ENCODE measurements around the gene PCBP1. TPM values are rescaled to one million over a fixed set of nuclear protein-coding genes. Genes with fewer than 3 reads are reported as not detected.

PCBP1 gene
- total RNA-seq, 4 donors from 2014 or later = 198 to 324 (median 244) TPM

DNA sequence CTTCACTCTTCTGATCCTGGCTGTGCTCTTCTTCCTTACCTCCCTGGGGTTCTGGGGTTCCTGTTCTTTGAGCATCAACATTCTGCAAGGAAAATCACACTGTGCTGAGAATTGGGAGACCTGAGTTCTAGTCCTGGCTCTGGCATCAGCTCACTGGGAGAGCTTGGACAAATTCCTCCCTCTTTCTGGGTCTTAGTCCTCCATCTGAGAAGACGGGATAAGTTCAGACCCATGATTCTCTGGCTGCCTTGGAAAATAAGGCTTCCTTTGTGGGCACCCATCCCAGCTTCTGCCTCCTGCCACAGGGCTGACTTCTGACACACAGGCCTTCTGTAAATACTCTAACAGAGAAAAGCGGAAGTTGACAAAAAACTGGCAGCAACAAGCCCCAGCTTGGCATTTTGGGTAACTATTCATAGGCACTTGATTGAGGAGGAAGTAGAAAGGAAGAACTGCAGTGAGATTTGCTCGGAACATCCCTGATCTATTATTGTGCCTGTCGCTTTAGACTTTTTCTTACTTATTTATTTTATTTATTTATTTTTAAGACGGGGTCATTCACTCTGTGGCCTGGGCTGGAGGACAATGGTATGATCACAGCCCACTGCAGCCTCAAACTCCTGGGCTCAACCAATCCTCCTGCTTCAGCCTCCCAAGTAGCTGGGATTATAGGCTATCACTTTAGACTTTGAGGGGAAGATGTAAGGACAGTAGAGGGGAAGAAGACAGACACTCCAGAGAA, 7.9 kb downstream of the PCBP1 start:
- TF ChIP-seq, protein P1, sequence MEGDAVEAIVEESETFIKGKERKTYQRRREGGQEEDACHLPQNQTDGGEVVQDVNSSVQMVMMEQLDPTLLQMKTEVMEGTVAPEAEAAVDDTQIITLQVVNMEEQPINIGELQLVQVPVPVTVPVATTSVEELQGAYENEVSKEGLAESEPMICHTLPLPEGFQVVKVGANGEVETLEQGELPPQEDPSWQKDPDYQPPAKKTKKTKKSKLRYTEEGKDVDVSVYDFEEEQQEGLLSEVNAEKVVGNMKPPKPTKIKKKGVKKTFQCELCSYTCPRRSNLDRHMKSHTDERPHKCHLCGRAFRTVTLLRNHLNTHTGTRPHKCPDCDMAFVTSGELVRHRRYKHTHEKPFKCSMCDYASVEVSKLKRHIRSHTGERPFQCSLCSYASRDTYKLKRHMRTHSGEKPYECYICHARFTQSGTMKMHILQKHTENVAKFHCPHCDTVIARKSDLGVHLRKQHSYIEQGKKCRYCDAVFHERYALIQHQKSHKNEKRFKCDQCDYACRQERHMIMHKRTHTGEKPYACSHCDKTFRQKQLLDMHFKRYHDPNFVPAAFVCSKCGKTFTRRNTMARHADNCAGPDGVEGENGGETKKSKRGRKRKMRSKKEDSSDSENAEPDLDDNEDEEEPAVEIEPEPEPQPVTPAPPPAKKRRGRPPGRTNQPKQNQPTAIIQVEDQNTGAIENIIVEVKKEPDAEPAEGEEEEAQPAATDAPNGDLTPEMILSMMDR (IDR thresholded peaks at IDR 0.05; ENCODE audit: low read depth) = no peak

DNA sequence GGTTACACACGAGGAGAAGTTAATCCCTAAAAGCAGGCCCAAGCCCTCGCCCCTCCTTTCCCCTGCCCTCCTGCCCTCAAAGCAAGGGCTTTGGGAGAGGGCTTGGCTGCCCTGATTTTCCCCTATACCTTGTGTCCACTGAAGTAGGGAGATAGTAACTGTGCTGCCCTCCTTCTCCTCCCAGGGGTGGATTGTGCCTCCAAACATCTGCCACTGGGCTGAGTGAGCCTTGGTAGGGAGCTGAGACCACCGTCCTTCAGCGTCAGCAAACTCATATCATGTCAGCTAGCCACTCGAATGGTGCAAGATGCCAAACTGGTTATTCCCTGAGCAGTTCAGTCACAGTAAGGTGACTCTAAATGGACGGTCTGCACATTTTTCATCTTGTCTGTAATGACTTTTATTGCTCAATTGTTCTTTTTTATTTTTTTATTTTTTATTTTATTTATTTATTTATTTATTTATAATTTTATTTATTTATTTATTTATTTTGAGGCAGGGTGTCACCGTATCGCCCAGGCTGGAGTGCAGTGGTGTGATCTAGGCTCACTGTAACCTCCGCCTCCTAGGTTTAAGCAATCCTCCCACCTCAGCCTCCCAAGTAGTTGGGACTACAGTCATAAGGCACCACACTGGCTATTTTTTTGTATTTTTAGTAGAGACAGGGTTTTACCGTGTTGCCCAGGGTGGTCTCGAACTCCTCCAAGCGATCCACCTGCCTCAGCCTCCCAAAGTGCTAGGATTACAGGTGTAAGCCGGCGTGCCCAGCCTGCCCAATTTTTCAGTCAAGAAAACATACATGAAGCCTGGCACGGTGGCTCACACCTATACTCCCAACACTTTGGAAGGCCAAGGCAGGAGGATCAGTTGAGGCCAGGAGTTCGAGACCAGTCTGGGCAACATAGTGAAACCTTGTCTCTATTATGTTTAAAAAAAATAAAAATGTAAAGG, 8.7 kb downstream of the PCBP1 start:
- TF ChIP-seq, protein P1 (IDR thresholded peaks at IDR 0.05; ENCODE audit: low read depth) = no peak

DNA sequence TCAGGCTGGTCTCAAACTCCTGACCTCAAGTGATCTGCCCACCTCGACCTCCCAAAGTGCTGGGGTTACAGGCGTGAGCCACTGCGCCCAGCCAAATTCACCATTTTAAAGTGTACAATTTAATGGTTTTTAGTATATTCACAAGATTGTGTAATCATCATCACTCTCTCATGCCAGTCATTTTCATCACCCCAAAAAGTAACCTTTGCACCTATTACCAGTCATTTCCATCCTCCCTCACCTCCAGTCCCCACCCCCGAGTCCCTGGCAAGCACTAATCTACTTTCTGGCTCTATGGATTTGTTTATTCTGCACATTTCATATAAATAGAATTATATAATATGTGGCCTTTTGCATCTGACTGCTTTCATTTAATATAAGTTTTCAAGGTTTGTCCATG, 10.8 kb downstream of the PCBP1 start:
- TF ChIP-seq, protein P1 (IDR thresholded peaks at IDR 0.05; ENCODE audit: low read depth) = no peak

DNA sequence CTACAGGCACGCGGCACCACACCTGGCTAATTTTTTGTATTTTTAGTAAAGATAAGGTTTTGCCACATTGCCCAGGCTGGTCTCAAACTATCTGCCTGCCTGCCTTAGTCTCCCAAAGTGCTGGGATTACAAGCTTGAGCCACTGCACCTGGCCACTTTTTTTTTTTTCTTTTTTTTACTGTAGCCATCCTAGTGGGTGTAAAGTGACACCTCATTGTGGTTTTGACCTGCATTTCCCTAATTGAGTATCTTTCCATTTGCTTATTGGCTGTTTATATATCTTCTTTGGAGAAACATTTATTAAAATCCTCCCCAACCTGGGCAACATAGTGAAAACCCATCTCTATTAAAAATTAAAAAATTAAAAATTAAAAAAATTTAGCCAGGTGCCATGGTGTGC, 12.0 kb downstream of the PCBP1 start:
- TF ChIP-seq, protein P1 (IDR thresholded peaks at IDR 0.05; ENCODE audit: low read depth) = no peak

DNA sequence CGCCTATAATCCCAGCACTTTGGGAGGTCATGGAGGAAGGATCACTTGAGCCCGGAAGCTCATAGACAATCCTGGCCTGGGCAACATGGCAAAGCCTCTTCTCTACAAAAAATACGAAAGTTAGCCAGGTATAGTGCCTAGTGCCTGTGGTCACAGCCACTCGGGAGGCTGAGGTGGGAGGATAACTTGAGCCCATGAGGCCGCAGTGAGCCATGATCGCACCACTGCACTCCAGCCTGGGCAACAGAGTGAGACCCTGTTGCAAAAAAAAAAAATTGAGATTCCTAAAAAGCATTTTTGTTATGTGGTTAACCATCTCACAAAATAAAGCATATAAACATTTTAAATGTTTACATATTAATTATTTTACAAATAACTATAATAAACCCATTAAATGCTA, 13.9 kb downstream of the PCBP1 start:
- TF ChIP-seq, protein P1 (IDR thresholded peaks at IDR 0.05; ENCODE audit: low read depth) = no peak

DNA sequence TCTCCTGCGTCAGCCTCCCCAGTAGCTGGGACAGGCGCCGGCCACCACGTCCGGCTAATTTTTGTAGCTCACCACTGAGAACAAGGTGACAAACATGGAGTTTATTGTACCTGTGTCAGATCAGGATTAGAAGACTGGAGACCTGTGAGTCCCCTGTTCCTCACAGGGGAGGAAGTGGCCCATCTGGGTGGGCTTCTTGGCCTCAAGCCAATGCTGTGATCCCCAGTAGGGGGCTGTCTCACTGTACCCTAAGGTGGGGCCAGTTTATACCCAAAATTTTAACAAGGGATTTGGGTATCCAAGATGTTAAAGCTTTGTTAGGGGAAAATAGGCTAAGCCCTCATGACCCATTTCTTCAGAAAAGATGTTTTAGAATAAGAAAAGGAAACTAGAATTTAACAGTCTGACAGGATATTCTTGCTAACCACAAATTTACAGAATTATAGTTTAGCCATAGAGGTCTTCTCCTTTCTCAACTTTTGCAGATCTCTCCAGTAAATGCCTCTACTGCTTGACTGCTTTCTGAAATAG, 16.3 kb downstream of the PCBP1 start:
- TF ChIP-seq, protein P1 (IDR thresholded peaks at IDR 0.05; ENCODE audit: low read depth) = no peak
